GM19035 (cell line): ENCODE data around the gene SNHG17.

ENCODE experiments used
- ATAC-seq: cut with Tn5 transposase; IDR thresholded peaks from one replicate; pipeline ENCODE4 v1.9.1; 2021; ENCODE audit not compliant: unreplicated experiment

Gene SNHG17

GRCh38 chr20:38377039-38377685 is 58.0 kb downstream of the SNHG17 start:
- ATAC-seq, result no peak

GRCh38 chr20:38373898-38374297 is 61.2 kb downstream of the SNHG17 start:
- no peak for ATAC-seq

- ATAC-seq, result no peak
Observed at GRCh38 chr20:38373231-38373867, 61.8 kb downstream of the SNHG17 start.

GRCh38 chr20:38372806-38373205 is 62.3 kb downstream of the SNHG17 start:
- ATAC-seq, result no peak
